Measurements from ENCODE around the gene SMCHD1.
"Not testable (repeated sequence)": the region's sequence is repeated elsewhere in the genome, so short reads cannot be mapped to it uniquely, and the experiment has no call there.

SMCHD1 gene

DNA sequence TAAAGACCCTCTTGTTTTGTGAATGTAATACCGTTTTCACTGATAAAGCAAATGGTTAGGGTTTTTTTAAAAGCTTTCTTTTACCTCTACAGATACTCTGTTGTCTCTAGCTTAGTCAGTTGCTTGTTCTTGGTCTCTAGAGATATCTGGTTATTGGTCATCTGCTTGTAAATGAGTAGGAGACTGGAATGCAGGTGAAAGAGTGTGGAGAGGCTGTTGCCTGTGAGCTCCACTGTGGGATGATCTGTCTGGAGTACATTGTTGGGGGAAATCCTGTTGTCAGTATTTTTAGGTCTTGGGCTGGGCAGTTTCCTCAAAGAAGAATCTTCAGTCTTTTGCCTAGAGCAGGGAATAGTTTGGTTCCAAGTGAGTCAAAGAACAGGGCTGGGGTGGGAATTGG is 67.7 kb downstream of the SMCHD1 start:
- no peak for DNase-seq

DNA sequence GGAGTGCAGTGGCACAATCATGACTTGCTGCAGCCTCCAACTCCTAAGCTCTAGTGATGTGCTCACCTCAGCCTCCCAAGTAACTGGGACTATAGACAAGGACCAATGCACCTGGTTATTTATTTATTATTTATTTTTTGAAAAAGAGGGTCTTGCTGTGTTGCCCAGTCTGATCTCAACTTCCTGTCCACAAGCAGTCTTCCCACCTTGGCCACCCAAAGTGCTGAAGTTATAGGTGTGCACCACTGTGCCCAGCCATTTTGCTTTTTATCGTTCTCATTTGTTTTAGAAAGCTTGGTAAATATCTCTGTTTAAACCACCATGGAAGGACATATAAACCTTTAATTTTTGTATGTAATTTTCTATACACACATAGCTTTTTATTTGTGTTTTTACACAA is 74.2 kb downstream of the SMCHD1 start:
- no peak for DNase-seq

DNA sequence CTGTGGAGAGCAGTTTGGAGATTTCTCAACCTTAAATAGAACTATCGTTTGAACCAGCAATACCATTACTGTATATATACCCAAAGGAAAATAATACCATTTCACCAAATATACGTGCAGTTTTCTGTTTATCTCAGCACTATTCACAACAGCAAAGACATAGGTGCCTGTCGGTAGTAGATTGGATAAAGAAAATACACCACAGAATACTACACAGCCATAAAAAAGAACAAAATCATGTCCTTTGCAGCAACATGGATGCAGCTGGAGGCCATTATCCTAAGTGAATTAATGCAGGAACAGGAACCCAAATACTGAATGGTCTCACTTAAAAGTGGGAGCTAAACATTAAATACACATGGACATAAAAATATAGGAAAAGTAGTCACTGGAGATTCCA is 81.3 kb downstream of the SMCHD1 start:
- no peak for DNase-seq

DNA sequence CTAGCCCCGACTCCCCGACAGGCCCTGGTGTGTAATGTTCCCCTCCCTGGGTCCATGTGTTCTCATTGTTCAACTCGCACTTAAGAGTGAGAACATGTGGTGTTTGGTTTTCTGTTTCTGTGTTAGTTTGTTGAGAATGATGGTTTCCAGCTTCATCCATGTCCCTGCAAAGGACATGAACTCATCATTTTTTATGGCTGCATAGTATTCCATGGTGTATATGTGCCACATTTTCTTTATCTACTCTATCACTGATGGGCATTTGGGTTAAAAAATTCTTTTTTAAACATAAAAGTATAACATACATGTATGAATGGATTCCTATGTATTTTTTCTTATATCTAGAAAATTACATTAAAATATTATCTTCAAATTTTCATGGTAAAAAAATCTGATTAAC is 84.6 kb downstream of the SMCHD1 start:
- not testable (repeated sequence) for DNase-seq

DNA sequence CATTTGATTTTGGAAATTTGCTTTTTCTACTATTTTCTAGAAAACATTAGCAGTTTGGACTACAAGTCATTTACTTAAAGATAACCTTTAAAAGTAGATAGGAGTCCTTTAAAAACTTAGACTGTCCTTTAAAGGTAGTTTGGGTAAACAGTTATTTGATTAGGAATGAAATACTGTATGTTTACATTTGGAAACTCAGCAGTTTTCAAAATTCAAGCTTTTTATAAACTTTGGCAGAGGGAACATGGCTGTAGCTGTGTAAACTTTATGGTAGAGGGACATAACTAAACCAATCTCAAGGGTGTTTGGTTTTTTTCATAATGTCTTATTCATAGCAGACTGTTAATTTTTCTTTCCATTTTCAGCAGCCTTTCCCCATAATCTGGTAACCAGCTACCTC is 90.7 kb downstream of the SMCHD1 start:
- no peak for DNase-seq

DNA sequence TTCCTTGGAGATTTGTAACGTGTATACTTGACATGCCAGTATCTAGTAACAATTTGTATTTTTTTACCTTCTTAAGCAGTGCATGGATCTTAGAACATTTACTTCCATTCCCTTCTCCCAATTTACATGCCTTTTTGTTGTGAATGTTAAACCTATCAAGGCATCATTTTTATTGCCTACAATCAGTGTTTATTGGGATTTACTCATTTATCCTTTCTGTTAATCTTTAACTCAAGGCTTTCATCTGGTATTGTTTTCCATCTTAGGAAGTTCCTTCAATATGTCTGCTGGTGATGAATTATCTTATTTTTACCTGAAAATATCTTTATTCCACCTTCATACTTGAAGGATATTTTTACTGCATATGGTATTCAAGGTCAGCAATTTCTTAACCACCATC is 102.8 kb downstream of the SMCHD1 start:
- no peak for DNase-seq

DNA sequence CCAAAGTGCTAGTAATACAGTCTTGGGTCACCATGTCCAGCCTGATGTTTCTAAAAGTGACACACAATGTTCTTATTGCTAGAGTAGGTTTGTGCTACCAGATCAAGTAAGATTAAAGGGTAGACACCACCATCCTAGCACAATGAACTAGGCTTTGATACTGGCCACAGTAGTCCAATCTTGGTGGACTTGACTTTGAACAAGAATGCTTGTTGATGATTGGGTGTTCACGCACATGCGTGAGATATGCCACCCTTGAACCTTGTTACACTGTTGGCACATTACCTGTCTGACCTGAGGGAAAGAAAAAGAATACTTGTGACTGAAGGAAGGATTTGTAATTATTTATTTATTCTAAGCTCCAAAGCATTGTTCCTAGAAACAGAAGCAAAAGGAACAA is 119.1 kb downstream of the SMCHD1 start:
- DNase-seq = no peak

DNA sequence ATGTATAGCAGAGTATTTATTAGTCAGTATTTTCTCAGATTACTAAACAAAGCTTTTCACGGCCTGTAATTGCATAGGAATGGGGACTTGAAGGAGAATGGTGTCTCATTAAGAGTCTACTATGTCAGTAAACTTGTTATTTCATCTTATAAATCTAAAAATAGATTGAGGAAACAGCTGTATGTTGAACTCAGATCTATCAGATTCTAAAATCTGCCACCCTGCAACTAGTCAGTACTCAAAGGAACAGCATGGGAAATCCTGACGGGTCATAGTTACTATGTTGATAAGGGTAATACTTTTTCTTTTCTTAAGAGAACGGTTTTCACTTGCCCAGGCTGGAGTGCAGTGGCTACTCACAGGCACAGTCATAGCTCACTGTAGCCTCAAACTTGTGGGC is 121.1 kb downstream of the SMCHD1 start:
- DNase-seq = no peak

DNA sequence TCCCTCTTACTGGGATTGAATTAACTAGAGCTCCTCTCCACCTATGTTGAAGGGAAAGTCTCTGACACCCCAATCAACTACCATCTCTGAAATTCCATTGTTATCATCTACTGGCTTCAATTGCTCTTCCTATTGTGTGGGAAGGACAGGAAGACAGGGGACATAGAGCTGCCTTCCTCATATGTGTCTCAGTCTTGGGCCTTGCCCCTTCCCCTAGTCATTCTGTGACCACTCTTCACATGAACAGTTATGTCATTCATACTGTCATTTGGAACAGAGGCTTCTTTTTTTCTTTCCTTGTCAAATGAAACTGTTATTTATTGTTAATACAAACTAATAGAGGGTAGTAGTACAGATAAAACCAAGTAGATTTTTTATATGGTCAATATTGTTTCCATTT is 121.7 kb downstream of the SMCHD1 start:
- no peak for DNase-seq

DNA sequence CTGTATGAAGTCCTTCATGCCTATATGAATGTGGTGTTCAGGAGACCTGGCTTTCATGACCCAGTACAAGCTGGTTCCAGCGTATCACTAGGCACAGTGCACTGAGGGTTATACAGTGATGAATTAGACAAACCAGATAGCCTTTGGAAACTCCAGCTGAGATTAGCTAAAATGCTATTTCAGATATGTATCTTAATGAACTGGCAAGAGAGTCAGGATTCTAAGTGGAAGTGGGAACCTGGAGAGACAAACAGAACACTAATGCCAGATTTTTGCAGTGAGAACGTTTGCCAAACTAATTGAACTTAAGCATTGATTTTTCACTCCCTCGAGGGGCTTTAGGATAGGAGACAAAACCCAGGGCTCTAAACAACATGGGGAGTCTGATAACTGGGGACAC is 125.2 kb downstream of the SMCHD1 start:
- DNase-seq = no peak

DNA sequence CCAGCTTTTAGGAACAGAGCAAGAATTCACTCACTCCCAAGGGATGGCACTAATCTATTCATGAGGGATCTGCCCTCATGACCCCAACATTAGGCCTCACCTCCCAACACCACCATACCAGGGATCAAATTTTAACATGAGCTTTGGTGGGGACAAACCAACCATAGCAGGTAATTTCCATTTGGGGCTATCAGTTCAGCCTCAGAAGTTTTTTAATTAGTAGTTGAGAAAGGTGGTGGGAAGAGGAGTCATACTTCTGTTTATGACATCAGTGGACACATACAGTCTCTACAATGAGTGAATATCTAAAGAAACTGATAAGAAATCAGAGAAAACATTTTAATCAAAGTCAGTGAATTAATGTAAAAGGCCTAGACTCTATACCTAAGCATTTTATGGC is 131.7 kb downstream of the SMCHD1 start:
- DNase-seq = no peak

DNA sequence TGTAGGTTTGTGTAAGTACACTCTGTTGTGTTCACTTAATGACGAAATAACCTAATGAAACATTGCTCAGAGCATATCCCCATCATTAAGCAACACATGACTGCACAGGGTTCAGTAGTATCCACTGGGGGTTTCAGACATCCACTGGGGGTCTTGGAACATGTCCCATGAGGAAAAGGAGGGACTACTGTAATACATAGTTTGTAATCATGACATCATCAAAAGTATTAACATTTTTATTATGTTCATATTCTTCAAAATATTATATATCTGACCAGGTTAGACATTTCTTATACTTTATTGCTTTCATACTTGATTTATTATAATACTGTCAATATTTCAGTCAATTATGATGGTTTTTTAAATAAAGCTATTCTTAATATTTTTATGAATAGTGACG is 136.9 kb downstream of the SMCHD1 start:
- no peak for DNase-seq

DNA sequence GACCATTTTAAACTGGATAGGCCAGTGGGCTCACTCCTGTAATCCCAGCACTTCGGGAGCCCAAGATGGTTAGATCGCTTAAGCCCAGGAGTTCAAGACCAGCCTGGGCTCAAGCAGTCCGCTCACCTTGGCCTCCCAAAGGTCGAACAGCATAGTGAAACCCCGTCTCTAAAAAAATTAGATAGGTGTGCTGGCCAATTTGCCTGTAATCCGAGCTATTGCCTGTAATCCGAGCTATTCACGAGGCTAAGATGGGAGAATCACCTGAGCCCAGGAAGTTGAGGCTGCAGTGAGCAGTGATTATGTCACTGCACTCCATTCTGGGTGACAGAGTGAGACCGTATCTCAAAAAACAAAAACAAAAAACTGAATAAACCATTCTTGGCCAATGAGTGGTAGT is 138.6 kb downstream of the SMCHD1 start:
- no peak for DNase-seq

DNA sequence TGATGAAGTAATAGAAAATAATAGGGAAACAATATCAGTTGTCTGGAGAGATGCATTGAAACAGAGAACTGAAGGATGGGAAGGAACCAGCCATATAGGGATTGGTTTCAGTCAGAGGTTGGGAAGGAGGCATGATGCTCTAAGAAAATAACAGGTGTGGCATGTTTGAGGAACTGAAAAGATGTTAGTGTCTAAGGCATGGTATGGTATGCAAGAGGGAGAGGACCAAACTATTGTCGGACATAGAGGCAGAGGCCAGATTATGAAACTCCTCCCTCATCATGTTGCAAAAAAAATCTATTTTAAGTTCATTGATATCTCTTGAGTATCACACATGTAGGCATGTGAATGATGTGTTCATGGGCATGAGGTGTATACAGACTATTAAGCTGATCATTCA is 142.4 kb downstream of the SMCHD1 start:
- no peak for DNase-seq

DNA sequence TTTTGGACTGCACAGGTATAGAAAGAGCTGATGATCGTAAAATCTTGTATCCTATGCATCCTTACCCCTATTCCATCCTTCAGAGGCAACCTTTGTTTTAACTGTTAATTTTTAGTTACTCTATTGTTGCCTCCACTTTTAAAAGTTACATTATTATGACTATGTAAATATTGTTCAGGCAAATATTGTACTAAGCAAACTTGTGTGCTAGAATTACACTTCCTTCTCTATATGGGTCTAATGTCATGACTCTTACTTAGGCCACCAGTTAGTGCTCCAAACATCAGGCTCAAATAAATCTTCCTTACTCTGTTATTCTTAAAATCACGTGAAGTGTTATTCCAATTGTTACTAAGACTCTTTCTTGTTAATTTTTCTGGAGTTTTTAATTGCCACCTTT is 143.8 kb downstream of the SMCHD1 start:
- DNase-seq = no peak

DNA sequence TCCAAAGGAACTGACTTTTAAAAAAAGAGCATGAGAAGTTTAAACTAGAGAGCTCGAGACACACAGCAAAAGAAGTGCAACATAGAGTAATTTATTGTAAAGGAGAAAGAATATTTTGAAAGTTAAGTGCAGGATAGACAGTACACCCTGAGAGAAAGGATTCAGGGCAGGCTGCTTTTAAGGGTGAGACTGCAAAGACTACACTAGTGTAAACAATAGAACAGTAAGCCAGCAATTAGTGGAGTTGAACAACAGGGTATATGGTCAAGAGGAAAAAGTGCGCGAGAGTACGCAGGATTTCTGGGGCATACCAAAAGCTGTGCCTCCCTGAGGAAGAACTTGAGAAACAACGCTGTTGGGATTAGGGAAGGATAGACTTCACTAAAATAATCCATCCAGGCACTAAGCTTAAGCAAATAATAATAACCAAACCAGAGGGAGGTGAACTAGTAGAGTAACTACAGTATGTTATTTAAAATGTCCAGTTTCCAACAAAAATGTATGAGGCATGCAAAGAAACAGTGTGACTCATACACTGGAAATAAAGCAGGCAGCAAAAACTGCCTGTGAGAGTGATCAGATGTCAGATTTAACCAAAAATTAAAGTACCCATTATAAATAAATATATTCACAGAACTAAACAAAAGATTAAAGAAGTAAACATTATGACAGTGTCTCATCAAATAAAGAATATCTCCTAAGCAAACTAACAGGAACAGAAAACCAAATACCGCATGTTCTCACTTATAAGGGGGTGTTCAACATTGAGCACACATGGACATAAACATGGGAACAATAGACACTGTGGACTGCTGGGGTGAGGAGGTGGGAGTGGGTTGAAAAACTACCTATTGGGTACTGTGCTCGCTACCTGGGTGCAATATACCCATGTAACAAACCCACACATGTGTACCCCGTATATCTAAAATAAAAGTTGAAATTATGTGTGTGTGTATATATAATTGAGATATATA is 150.7 kb downstream of the SMCHD1 start:
- DNase-seq = no peak

DNA sequence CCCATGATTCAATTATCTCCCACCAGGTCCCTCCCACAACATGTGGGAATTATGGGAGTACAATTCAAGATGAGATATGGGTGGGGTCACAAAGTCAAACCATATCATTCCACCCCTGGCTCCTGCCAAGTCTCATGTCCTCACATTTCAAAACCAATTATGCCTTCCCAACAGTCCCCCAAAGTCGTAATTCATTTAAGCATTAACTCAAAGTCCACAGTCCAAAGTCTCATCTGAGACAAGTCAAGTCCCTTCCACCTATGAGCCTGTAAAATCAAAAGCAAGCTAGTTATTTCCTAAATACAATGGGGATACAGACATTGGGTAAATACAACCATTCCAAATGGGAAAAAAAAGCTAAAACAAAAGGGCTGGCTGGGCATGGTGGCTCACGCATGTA is 153.1 kb downstream of the SMCHD1 start:
- DNase-seq = not testable (repeated sequence)

DNA sequence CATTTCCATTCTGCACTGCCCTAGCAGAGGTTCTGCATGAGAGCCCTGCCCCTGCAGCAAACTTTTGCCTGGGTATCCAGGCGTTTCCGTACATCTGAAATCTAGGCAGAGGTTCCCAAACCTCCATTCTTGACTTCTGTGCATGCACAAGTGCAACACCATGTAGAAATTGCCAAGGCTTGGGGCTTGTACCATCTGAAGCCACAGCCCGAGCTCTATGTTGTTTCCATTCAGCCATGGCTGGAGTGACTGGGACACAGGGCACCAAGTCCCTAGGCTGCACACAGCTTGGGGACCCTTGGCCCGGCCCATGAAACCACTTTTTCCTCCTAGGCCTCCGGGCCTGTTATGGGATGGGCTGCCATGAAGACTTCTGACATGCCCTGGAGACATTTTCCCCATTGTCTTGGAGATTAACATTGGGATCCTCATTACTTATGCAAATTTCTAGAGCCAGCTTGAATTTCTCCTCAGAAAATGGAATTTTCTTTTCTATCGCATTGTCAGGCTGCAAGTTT is 154.2 kb downstream of the SMCHD1 start:
- not testable (repeated sequence) for DNase-seq

DNA sequence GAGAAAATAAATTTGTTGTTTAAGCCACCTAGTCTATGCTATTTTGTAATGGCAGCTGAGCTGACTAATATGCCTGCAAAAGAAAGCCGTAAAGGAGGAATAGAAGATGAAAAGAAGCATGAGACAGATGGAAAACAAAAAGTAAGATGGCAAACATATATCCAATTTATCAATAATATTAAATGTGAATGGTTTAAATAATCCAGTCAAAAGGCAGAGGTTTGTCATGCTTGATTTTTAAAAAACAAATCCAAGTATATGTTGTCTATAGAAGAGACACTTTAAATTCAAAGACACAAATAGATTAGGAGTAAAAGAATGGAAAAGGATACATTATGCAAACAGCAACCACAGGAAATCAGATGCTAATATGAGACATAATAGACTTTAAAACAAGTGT is 155.9 kb downstream of the SMCHD1 start:
- DNase-seq = no peak

DNA sequence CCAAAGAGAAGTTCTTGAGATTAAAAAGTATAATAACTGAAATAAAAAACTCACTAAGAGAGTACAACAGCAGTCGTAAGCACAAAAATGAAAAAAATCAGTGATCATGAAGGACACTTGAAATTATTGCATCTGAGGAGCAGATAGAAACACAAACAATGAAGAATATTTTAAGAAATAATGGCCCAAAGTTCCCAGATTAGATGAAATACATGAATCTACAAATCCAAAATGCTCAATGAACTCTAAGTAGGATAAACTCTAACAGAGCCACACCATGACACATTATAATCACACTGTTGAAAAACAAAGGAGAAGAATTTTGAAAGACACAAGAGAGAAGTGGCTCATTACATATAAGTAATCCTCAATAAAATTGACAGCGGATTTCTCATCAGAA is 159.4 kb downstream of the SMCHD1 start:
- DNase-seq = no peak

DNA sequence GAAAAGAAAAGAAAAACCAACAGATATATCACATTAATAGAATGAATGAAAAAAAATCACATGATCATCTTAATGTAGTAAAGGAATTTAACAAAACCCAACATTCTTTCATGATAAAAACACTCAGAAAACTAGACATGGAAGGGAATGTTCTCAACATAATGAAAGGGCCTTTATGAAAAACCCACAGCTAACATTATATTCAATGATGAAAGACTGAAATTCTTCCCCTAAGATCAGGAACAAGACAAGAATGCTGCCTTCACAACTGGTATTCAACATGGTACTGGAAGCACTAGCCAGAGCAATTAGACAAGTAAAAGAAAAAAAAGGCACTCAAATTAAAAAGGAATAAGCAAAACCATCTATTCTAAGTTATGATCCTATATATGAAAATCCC is 162.8 kb downstream of the SMCHD1 start:
- DNase-seq = no peak

DNA sequence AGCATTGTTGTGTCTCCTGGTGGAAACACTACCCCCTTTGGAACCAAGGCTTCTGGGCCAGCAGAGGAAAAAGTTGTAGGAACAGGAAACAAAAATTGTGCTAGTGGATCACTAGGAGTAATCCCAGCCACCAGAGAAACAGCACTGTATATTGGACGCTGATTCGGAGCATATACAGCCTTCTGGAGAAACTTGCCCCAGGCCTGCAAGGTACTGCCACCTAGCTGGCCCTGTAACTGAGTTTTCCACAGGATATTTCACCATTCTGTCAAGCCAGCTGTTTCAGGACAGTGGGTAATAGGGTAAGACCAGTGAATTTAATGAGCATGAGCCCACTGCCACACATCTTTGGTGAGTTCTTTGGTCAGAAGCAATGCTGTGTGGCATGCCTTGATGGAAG is 166.2 kb downstream of the SMCHD1 start:
- no peak for DNase-seq

DNA sequence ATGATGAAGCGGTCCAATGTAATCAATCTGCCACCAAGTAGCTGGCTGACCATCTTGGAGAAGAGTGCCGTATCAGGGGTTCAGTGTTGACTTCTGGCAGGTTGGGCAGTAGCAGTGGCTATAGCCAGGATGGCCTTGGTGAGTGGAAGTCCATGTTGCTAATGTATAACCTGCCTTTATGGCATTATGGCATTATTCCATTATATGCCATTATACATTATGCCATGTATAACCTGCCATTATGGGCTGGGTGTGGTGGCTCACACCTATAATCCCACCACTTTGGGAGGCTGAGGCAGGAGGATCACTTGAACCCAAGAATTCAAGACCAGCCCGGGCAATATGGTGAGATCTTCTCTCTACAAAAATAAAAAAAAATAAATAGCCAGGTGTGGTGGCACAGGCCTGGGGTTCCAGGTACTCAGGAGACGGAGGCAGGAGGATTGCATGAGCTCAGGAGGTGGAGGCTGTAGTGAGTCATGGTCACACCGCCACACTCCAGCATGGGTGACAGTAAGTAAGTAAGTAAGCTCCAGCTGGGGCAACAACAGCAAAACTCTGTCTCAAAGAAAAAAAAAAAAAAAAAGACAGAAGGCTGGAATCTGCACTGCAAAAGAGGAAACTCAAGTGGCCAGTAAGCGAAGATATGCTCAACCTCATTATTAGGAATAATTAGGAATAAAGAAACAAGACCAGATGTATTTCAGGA is 166.8 kb downstream of the SMCHD1 start:
- no peak for DNase-seq

DNA sequence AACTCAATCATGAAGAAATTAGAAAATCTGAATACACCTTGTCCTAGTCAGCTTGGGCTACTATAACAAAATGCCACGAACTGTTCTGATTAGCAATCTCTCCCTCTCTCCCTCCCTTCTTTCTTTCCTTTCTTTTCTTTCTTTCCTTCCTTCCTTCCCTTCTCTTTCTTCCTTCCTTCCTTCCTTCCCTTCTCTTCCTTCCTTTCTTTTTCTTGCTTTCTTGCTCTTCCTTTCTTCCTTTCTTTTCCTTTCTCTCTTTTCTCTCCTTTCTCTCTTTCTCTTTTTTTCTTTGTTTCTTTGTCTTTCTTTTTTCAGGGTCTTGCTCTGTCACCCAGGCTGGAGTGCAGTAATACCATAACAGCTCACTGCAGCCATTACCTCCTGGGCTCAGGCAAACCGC is 167.7 kb downstream of the SMCHD1 start:
- DNase-seq = no peak

All from DMS 273 treated with DMSO at 0.1 percent for 48 hours (cell line).